ENCODE measurements around the gene PLA2G15. TPM values are rescaled to one million over a fixed set of nuclear protein-coding genes. Genes with fewer than 3 reads are reported as not detected.

PLA2G15 gene
- total RNA-seq, 1 donor from 2014 or later: 17.1 TPM

- no peak for DNase-seq (ENCODE audit: low read depth)
- TF ChIP-seq, protein P1, sequence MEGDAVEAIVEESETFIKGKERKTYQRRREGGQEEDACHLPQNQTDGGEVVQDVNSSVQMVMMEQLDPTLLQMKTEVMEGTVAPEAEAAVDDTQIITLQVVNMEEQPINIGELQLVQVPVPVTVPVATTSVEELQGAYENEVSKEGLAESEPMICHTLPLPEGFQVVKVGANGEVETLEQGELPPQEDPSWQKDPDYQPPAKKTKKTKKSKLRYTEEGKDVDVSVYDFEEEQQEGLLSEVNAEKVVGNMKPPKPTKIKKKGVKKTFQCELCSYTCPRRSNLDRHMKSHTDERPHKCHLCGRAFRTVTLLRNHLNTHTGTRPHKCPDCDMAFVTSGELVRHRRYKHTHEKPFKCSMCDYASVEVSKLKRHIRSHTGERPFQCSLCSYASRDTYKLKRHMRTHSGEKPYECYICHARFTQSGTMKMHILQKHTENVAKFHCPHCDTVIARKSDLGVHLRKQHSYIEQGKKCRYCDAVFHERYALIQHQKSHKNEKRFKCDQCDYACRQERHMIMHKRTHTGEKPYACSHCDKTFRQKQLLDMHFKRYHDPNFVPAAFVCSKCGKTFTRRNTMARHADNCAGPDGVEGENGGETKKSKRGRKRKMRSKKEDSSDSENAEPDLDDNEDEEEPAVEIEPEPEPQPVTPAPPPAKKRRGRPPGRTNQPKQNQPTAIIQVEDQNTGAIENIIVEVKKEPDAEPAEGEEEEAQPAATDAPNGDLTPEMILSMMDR (conservative IDR thresholded peaks at IDR 0.05; ENCODE audit: low read depth, low read length): no peak
- no peak overlapping the region for H3K4me3 ChIP-seq (ENCODE audit: low read depth, low read length)
Measured at GRCh38 chr16:68215302-68215701, 29.9 kb upstream of the PLA2G15 start.

- no peak overlapping the region for H3K4me3 ChIP-seq (ENCODE audit: low read depth, low read length)
- TF ChIP-seq, protein P1 (conservative IDR thresholded peaks at IDR 0.05; ENCODE audit: low read depth, low read length): no peak
- no peak for DNase-seq (ENCODE audit: low read depth)
Measured at GRCh38 chr16:68216240-68216639, 28.9 kb upstream of the PLA2G15 start.

GRCh38 chr16:68217506-68217905 lies 27.7 kb upstream of the PLA2G15 start:
- TF ChIP-seq, protein P1 (conservative IDR thresholded peaks at IDR 0.05; ENCODE audit: low read depth, low read length): no peak
- DNase-seq (ENCODE audit: low read depth): no peak
- no peak overlapping the region for H3K4me3 ChIP-seq (ENCODE audit: low read depth, low read length)

DNA sequence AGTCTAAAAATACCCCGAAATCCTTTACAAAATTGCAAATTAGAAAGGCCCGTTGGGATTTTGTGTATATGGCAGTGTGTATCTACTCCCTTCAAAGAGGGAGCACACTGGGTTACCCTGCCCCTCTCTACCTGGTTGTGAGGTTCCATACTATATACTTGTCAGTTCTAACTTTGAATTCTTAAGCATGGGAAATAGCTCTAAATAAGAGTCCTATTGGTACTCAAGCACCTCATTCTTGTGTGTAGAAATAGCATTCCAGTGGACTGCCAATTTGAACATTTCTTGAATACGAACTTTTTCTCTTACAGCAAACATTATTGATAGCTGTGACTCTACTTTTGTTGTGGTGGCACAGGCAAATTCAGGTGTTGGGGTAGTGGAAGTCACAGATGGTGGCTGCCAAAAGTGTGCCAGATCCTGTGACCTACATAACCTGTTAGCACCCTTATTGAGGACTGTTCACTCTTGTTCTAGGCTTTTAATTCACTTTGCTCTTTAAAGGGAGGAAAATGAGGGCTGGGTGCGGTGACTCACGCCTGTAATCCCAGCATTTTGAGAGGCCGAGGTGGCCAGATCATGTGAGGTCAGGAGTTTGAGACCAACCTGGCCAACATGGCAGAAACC lies 25.3 kb upstream of the PLA2G15 start:
- TF ChIP-seq, protein P1 (conservative IDR thresholded peaks at IDR 0.05; ENCODE audit: low read depth, low read length): no peak
- H3K4me3 ChIP-seq (ENCODE audit: low read depth, low read length): no peak overlapping the region
- no peak for DNase-seq (ENCODE audit: low read depth)

GRCh38 chr16:68223072-68223471 lies 22.1 kb upstream of the PLA2G15 start:
- H3K4me3 ChIP-seq (ENCODE audit: low read depth, low read length): no peak overlapping the region
- no peak for DNase-seq (ENCODE audit: low read depth)
- TF ChIP-seq, protein P1 (conservative IDR thresholded peaks at IDR 0.05; ENCODE audit: low read depth, low read length): no peak

DNA sequence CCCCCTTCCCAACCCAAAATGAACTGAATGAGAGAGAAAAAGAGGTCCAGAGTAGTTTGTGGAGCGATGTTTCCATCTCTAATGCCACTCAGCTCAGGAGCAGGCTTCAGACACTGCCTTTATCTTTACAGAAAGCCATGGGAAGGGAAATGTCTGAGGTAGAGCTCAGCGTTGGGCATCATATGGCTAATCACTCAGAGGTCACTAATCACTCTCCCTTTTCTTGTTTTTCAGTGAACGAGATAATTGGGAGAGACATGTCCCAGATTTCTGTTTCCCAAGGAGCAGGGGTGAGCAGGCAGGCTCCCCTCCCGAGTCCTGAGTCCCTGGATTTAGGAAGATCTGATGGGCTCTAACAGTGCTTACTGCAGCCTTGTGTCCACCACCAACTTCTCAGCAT lies 19.1 kb upstream of the PLA2G15 start:
- TF ChIP-seq, protein P1 (conservative IDR thresholded peaks at IDR 0.05; ENCODE audit: low read depth, low read length): no peak

GRCh38 chr16:68227183-68227793 lies 17.9 kb upstream of the PLA2G15 start:
- no peak overlapping the region for H3K4me3 ChIP-seq (ENCODE audit: low read depth, low read length)
- TF ChIP-seq, protein P1 (conservative IDR thresholded peaks at IDR 0.05; ENCODE audit: low read depth, low read length): no peak
- no peak for DNase-seq (ENCODE audit: low read depth)

More for the DNA sequence above, 19.1 kb upstream of the PLA2G15 start:
- no peak overlapping the region for H3K4me3 ChIP-seq (ENCODE audit: low read depth, low read length)
- DNase-seq (ENCODE audit: low read depth): no peak
